AG09309 (cell line): Measurements from ENCODE around the gene COL18A1.

Experiments used
- DNase-seq: peaks from one replicate; pipeline ENCODE4 v3.0.0-alpha.2; 2010; ENCODE audit warnings: low read depth
- H3K4me3 ChIP-seq: 2 replicates; pipeline ENCODE4 v1.5.1; 2011; ENCODE audit warnings: mild to moderate bottlenecking, low read depth, low read length, moderate library complexity; ENCODE audit not compliant: control insufficient read depth
- TF ChIP-seq, protein P1 (sequence below): IDR thresholded peaks from 2 replicates; pipeline ENCODE4 v1.5.1; 2011; ENCODE audit warnings: mild to moderate bottlenecking, low read depth, low read length, inconsistent platforms; ENCODE audit not compliant: insufficient read depth, control insufficient read depth; ENCODE audit errors: missing control alignments

Gene COL18A1

GRCh38 chr21:45455674-45456583 lies 51.0 kb downstream of the COL18A1 start:
- no peak overlapping the region; the same call in 1 of the 2 replicates for H3K4me3 ChIP-seq
- TF ChIP-seq, protein P1, sequence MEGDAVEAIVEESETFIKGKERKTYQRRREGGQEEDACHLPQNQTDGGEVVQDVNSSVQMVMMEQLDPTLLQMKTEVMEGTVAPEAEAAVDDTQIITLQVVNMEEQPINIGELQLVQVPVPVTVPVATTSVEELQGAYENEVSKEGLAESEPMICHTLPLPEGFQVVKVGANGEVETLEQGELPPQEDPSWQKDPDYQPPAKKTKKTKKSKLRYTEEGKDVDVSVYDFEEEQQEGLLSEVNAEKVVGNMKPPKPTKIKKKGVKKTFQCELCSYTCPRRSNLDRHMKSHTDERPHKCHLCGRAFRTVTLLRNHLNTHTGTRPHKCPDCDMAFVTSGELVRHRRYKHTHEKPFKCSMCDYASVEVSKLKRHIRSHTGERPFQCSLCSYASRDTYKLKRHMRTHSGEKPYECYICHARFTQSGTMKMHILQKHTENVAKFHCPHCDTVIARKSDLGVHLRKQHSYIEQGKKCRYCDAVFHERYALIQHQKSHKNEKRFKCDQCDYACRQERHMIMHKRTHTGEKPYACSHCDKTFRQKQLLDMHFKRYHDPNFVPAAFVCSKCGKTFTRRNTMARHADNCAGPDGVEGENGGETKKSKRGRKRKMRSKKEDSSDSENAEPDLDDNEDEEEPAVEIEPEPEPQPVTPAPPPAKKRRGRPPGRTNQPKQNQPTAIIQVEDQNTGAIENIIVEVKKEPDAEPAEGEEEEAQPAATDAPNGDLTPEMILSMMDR: no peak
- DNase-seq: no peak

DNA sequence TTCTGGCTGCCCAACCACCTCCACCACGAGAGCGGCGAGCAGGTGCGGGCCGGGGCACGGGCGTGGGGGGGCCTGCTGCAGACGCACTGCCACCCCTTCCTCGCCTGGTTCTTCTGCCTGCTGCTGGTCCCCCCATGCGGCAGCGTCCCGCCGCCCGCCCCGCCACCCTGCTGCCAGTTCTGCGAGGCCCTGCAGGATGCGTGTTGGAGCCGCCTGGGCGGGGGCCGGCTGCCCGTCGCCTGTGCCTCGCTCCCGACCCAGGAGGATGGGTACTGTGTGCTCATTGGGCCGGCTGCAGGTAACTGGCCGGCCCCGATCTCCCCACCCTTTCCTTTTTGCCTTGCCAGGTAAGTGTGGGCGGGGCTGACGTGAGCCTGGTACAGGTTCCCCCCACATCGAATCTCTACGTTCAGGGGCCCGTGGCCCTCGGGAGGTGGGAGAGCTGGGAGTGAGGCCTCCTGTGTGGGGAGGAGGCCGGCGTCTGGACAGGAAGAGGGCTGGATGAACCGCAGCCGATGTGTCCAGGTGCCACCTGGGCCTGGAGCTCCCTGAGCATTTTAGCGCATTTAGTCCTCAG lies 51.7 kb downstream of the COL18A1 start:
- TF ChIP-seq, protein P1: no peak
- H3K4me3 ChIP-seq: no peak overlapping the region
- DNase-seq: no peak

- no peak for DNase-seq
- no peak overlapping the region for H3K4me3 ChIP-seq
- TF ChIP-seq, protein P1: no peak
These were observed 52.3 kb downstream of the COL18A1 start for GRCh38 chr21:45457161-45457831.

DNA sequence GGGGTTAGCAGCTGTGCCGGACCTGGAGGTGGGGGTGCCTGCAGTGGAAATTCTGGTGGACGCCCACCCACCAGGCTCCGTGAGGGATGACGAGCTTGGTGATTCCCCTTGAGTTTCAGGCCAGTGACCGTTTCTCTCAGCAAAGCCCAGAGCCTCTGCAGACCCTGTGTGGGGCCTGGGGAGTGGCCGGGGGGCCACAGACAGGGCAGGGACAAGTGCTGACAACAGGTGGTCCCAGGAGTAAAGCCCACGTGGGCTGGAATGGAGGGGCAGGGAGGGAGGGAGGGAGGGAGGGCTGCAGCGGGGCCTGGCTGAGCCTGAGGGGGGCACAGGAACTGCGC lies 52.8 kb downstream of the COL18A1 start:
- no peak for DNase-seq
- H3K4me3 ChIP-seq: no peak overlapping the region
- TF ChIP-seq, protein P1: no peak

- TF ChIP-seq, protein P1: no peak
- no peak overlapping the region for H3K4me3 ChIP-seq
These were observed 53.6 kb downstream of the COL18A1 start for GRCh38 chr21:45458281-45459170.

More at GRCh38 chr21:45458281-45459170, 53.6 kb downstream of the COL18A1 start:
- DNase-seq: no peak
